Esophagus muscularis mucosa (tissue), 4 donors: ENCODE results near the gene TXNDC11. TPM values are rescaled to one million over a fixed set of nuclear protein-coding genes. Genes with fewer than 3 reads are reported as not detected.

ENCODE experiments used
- DNase-seq: peaks from one replicate; pipeline ENCODE4 v3.0.0-alpha.2; 2017; ENCODE audit errors: extremely low spot score
- H3K27ac ChIP-seq, 4 donors: fragments of 200-600 bp; sonication (generic); replicated peaks in 1 of 4; 1 replicate in 3 of 4; 2 replicates in 1 of 4; pipeline ENCODE4 v1.5.1; 2016 to 2019; ENCODE audit warnings: mild to moderate bottlenecking in 1 of 4
- H3K27me3 ChIP-seq, 4 donors: fragments of 200-600 bp; sonication (generic); one replicate each; pipeline versions ENCODE4 v1.5.1 to v1.6.0; 2016 to 2019
- H3K36me3 ChIP-seq, 4 donors: fragments of 200-600 bp; sonication (generic); one replicate each; pipeline ENCODE4 v1.5.1; 2016 to 2019
- H3K4me1 ChIP-seq, 4 donors: fragments of 200-600 bp; sonication (generic); one replicate each; pipeline ENCODE4 v1.5.1; 2016 to 2019
- H3K4me3 ChIP-seq, 4 donors: fragments of 200-600 bp; sonication (generic); 1 replicate in 2 of 4; 2 replicates in 2 of 4; pipeline ENCODE4 v1.5.1; 2016 to 2019; ENCODE audit warnings: mild to moderate bottlenecking in 4 of 4, moderate library complexity in 1 of 4
- H3K9me3 ChIP-seq, 4 donors: fragments of 200-600 bp; sonication (generic); 1 replicate in 3 of 4; 2 replicates in 1 of 4; pipeline ENCODE4 v1.5.1; 2016 to 2019
- EP300 ChIP-seq: sonication (generic); formaldehyde crosslinking; IDR thresholded peaks from one replicate; pipeline ENCODE4 v1.6.1; 2017; ENCODE audit warnings: antibody characterized with exemption
- POLR2A ChIP-seq: fragments of 450-650 bp; IDR thresholded peaks from one replicate; pipeline ENCODE4 v1.6.1; 2017; ENCODE audit warnings: antibody characterized with exemption, moderate library complexity, mild to moderate bottlenecking, low read depth
- POLR2AphosphoS5 ChIP-seq, 2 donors: sonication (generic); formaldehyde crosslinking; IDR thresholded peaks; one replicate each; pipeline ENCODE4 v1.6.1; 2017; ENCODE audit warnings: antibody characterized with exemption in 2 of 2
- WGBS: methylation state at CpG from one replicate; pipeline ENCODE4 v1.1.5; 2018; 5-methylcytosine and 5-hydroxymethylcytosine counted together
- intact Hi-C: fragments of 100-400 bp; cut with DNase I; formaldehyde crosslinking; loops from one replicate; pipeline ENCODE4 v1.15.1; 2023
- total RNA-seq, 4 donors: library from RNA; depleted of rRNA; stranded (reverse); fragments of >200 nt; gene quantifications; one replicate each; pipeline versions ENCODE4 v1.1.0 to v1.2.1, GENCODE V29; 2016
- TF ChIP-seq, protein P1 (sequence below), 3 experiments: fragments of 200-600 bp in 2 of 3; fragments of 450-650 bp in 1 of 3; sonication (generic) in 2 of 3; IDR thresholded peaks; one replicate each; pipeline ENCODE4 v1.5.1; 2017 to 2019; ENCODE audit warnings: antibody characterized with exemption in 3 of 3, mild to moderate bottlenecking in 2 of 3, moderate library complexity in 1 of 3

Gene TXNDC11
- total RNA-seq, 4 donors from 2014 or later: 32.4 to 47.2 (median 38.2) TPM

DNA sequence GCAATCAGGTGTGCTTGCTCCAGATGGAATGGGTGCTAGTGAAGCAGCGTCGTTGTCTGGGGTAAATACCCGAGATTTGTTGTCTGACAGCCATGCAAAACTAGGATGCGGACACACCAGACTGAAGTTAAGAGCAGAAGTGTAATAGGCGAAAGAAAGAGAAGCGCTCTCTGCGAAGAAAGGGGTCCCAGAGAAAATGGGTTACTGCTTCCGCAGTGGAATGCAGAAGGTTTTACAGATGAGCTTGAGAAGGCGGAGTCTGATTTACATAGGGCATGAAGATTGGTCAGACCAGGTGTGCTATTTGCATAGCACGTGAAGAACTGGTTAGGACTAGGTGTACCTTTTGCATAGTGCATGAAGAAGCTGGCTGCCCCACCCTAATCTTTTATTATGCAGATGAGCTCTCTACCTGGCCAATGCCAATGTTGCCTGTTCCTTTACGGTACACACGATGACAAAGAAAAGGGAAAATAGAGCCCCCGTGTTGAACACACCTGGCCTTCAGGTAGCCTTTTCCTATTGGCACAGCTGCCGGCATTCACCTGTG, 106.4 kb downstream of the TXNDC11 start:
- H3K36me3 ChIP-seq: no peaks in the 10 kb centered on the region
- DNase-seq: no peak
- no peaks in the 10 kb centered on the region for H3K27me3 ChIP-seq
- 69% methylated on average over 14 of the region's 14 CpGs for whole genome bisulfite sequencing
- intact Hi-C loops: no loop called here
- no peak overlapping the region for H3K27ac ChIP-seq
- TF ChIP-seq POLR2AphosphoS5 (IDR thresholded peaks at IDR 0.05) (no peak), POLR2A (no peak), EP300 (no peak)
- TF ChIP-seq, protein P1, sequence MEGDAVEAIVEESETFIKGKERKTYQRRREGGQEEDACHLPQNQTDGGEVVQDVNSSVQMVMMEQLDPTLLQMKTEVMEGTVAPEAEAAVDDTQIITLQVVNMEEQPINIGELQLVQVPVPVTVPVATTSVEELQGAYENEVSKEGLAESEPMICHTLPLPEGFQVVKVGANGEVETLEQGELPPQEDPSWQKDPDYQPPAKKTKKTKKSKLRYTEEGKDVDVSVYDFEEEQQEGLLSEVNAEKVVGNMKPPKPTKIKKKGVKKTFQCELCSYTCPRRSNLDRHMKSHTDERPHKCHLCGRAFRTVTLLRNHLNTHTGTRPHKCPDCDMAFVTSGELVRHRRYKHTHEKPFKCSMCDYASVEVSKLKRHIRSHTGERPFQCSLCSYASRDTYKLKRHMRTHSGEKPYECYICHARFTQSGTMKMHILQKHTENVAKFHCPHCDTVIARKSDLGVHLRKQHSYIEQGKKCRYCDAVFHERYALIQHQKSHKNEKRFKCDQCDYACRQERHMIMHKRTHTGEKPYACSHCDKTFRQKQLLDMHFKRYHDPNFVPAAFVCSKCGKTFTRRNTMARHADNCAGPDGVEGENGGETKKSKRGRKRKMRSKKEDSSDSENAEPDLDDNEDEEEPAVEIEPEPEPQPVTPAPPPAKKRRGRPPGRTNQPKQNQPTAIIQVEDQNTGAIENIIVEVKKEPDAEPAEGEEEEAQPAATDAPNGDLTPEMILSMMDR (IDR thresholded peaks at IDR 0.05): no peak
- H3K4me3 ChIP-seq: no peak overlapping the region
- peaks cover 21 to 41% (median 38%) of the 10 kb centered on the region in 4 donors for H3K4me1 ChIP-seq
- H3K9me3 ChIP-seq: no peaks in the 10 kb centered on the region

DNA sequence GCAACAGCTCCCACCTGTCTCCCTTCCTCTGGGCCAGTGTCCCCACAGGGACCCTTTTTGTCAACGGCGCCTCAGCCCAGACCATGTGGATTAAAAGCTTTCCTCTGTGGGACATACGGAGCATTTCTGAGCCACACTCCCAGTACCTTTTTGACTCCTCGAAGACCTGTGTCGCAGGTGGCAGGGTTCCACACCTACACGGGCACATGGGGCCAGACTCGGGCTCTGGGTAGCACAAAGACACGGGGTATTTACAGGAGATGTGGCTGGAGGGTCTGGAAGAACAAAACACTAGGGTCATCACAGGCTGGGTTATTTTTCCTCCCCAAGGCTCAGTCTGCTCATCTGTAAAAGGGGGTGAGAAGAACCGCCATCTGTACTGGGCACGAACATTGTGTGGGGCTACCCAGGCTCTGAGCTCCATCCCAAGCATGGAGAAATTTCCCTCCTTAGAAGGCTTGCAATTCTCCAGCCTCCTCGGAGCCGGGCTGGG, 106.9 kb downstream of the TXNDC11 start:
- no peak for DNase-seq
- H3K36me3 ChIP-seq: no peaks in the 10 kb centered on the region
- no peak overlapping the region for H3K4me3 ChIP-seq
- no peak overlapping the region for H3K27ac ChIP-seq
- peaks cover 16 to 36% (median 32%) of the 10 kb centered on the region in 4 donors for H3K4me1 ChIP-seq
- H3K27me3 ChIP-seq: no peaks in the 10 kb centered on the region
- TF ChIP-seq POLR2AphosphoS5 (IDR thresholded peaks at IDR 0.05) (no peak), EP300 (no peak), POLR2A (no peak)
- TF ChIP-seq, protein P1 (IDR thresholded peaks at IDR 0.05): no peak
- WGBS: 91% methylated on average over 9 of the region's 12 CpGs
- intact Hi-C loops: no loop called here
- H3K9me3 ChIP-seq: no peaks in the 10 kb centered on the region

DNA sequence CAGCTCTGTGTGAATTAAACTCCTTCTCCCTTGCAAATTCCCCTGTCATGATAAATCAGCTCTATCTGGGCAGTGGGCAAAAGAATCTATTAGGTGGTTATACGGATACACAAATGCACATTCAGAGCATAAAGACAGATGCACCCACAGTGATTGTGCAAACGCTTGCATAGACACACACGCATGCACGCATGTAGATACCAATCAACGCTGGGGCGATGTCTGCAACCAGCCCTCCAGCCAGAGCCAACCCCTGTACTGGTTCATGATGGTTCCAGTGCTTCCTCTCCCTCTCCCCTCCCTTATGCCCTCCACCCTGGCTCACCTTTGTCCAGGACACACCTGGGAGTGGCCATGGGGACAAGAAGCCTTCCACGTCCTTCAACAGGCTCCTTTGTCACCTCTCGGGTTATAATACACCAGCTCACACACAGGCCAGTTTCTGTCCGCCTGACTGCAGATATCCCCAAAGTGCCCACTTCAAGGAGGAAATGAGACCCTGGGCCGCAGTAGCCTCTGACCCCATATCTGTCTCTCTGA, 107.5 kb downstream of the TXNDC11 start:
- Histone ChIP-seq H3K27me3 (no peaks in the 10 kb centered on the region), H3K9me3 (no peaks in the 10 kb centered on the region), H3K36me3 (no peaks in the 10 kb centered on the region), H3K4me1 (peaks cover 14 to 31% (median 28%) of the 10 kb centered on the region in 4 donors), H3K4me3 (no peak overlapping the region), H3K27ac (no peak overlapping the region)
- TF ChIP-seq POLR2A: no peak
- TF ChIP-seq POLR2AphosphoS5 (IDR thresholded peaks at IDR 0.05): no peak
- TF ChIP-seq, protein P1 (IDR thresholded peaks at IDR 0.05): no peak
- no peak for TF ChIP-seq EP300
- no peak for DNase-seq
- 95% methylated on average over 10 of the region's 10 CpGs for WGBS
- intact Hi-C loops: no loop called here

DNA sequence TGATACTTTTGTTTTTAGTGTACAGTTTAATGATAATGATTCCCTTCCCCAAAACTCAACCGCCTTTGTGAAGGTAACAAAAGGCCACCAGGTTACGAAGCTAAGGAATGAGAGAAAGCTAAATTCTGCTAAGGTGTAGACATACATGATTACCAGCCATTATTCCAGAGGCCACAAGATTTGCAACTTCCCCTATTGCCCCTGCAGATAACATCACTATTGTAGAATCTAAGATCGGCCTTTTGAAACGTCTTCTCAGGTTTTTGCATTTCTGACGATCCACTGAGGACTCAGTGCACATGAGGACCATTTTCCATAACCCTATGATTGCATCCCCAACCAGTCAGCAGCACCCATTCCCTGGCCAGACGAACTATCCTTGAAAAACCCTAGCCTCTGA, 108.3 kb downstream of the TXNDC11 start:
- Histone ChIP-seq H3K27me3 (no peaks in the 10 kb centered on the region), H3K4me1 (peaks cover 10 to 33% (median 29%) of the 10 kb centered on the region in 4 donors), H3K9me3 (no peaks in the 10 kb centered on the region), H3K36me3 (no peaks in the 10 kb centered on the region), H3K27ac (no peak overlapping the region), H3K4me3 (no peak overlapping the region)
- TF ChIP-seq, protein P1 (IDR thresholded peaks at IDR 0.05): no peak
- TF ChIP-seq POLR2AphosphoS5 (IDR thresholded peaks at IDR 0.05) (no peak), EP300 (no peak), POLR2A (no peak)
- no peak for DNase-seq
- WGBS: 85% methylated on average over 6 of the region's 6 CpGs
- intact Hi-C loops: no loop called here
